ENCODE results near the gene PDGFRA. TPM values are rescaled to one million over a fixed set of nuclear protein-coding genes. Genes with fewer than 3 reads are reported as not detected.

PDGFRA gene
- total RNA-seq, 1 experiment from 2014 or later: 0.25 TPM

DNA sequence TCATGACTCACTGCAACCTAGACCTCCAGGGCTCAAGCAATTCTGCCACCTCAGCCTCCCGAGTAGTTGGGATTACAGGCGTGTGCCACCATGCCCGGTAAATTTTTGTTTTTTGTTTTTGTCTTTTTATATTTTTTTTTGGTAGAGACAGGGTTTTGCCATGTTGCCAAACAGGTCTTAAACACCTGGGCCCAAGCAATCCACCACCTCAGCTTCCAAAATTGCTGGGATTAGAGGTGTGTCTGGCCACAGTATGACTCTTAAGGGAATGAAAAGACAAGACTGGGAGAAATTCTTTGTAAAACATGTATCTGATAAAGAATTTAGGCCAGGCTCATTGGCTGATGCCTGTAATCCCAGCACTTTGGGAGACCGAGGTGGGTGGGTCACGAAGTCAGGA lies 29.2 kb upstream of the PDGFRA start (continued):
- TF ChIP-seq, protein P1, sequence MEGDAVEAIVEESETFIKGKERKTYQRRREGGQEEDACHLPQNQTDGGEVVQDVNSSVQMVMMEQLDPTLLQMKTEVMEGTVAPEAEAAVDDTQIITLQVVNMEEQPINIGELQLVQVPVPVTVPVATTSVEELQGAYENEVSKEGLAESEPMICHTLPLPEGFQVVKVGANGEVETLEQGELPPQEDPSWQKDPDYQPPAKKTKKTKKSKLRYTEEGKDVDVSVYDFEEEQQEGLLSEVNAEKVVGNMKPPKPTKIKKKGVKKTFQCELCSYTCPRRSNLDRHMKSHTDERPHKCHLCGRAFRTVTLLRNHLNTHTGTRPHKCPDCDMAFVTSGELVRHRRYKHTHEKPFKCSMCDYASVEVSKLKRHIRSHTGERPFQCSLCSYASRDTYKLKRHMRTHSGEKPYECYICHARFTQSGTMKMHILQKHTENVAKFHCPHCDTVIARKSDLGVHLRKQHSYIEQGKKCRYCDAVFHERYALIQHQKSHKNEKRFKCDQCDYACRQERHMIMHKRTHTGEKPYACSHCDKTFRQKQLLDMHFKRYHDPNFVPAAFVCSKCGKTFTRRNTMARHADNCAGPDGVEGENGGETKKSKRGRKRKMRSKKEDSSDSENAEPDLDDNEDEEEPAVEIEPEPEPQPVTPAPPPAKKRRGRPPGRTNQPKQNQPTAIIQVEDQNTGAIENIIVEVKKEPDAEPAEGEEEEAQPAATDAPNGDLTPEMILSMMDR (IDR thresholded peaks at IDR 0.05 in 2 of 3, conservative IDR thresholded peaks at IDR 0.05 in 1 of 3; ENCODE audit: borderline replicate concordance in 1 of 3, insufficient read depth in 1 of 3, low read depth in 2 of 3, low read length in 2 of 3): no peak
- TF ChIP-seq POLR2A (IDR thresholded peaks at IDR 0.05; ENCODE audit: borderline replicate concordance, extremely low read depth, insufficient read depth, insufficient read length) (no peak), JUND (IDR thresholded peaks at IDR 0.05) (no peak), ZNF274 (IDR thresholded peaks at IDR 0.05; ENCODE audit: low read depth, low read length) (no peak)

DNA sequence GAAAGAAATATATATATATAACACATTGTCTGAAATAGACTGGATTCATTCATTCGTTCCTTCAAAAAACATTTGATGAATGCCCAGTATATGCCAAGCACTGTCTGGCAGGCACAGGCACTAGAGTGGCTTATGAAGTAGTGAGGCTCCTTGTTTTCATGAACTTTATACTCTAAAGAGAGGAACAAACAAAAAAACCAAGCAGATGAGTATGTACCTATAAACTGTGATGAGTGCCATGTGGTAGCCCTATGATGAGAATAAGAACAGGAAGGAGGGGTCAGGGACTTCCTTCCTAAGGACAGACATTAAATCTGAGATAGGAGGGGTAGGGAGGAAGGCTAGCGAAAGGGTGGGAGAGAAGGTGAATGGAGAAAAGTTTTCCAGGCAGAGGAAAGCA lies 19.5 kb upstream of the PDGFRA start:
- CTCF ChIA-PET: no interaction called here
- Histone ChIP-seq H2AFZ (ENCODE audit: low read depth, low read length, poor library complexity, severe bottlenecking) (no peak overlapping the region), H3K79me2 (ENCODE audit: insufficient read depth, low read length) (no peaks in the 10 kb centered on the region), H3K4me1 (ENCODE audit: control insufficient read depth in 1 of 2, insufficient read depth in 2 of 2, low read length in 2 of 2) (no peaks in the 10 kb centered on the region), H3K4me3 (replicated peaks in 1 of 2; ENCODE audit: low read depth in 1 of 2, low read length in 2 of 2) (no peak overlapping the region), H4K20me1 (ENCODE audit: insufficient read depth) (no peaks in the 10 kb centered on the region), H3K27me3 (ENCODE audit: insufficient read depth, low read length) (no peaks in the 10 kb centered on the region), H3K4me2 (ENCODE audit: low read length) (no peak overlapping the region), H3K9ac (ENCODE audit: low read length) (no peak overlapping the region), H3K27ac (ENCODE audit: low read depth, low read length) (no peak overlapping the region), H3K9me3 (ENCODE audit: control insufficient read depth in 1 of 2, insufficient read depth in 1 of 2, low read depth in 1 of 2, low read length in 2 of 2) (no peaks in the 10 kb centered on the region), H3K9me2 (ENCODE audit: insufficient read depth) (no peaks in the 10 kb centered on the region), H3K36me3 (ENCODE audit: control insufficient read depth in 1 of 2, insufficient read depth in 2 of 2, low read length in 2 of 2) (no peaks in the 10 kb centered on the region)
- no peak for DNase-seq (ENCODE audit: low read depth, low spot score)
- intact Hi-C loops (cut with micrococcal nuclease): no loop called here
- no peak for TF ChIP-seq CEBPB (IDR thresholded peaks at IDR 0.05; ENCODE audit: low read depth)
- TF ChIP-seq ZFX (IDR thresholded peaks at IDR 0.05): no peak
- TF ChIP-seq, protein P2, sequence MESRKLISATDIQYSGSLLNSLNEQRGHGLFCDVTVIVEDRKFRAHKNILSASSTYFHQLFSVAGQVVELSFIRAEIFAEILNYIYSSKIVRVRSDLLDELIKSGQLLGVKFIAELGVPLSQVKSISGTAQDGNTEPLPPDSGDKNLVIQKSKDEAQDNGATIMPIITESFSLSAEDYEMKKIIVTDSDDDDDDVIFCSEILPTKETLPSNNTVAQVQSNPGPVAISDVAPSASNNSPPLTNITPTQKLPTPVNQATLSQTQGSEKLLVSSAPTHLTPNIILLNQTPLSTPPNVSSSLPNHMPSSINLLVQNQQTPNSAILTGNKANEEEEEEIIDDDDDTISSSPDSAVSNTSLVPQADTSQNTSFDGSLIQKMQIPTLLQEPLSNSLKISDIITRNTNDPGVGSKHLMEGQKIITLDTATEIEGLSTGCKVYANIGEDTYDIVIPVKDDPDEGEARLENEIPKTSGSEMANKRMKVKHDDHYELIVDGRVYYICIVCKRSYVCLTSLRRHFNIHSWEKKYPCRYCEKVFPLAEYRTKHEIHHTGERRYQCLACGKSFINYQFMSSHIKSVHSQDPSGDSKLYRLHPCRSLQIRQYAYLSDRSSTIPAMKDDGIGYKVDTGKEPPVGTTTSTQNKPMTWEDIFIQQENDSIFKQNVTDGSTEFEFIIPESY (IDR thresholded peaks at IDR 0.05; ENCODE audit: extremely low read depth, insufficient replicate concordance, low read length): no peak
- no peak for TF ChIP-seq TCF7L2 (IDR thresholded peaks at IDR 0.05; ENCODE audit: borderline replicate concordance, extremely low read depth, insufficient read depth, insufficient read length)
- no peak for TF ChIP-seq CBX3 (IDR thresholded peaks at IDR 0.05; ENCODE audit: low read depth)
- TF ChIP-seq SRF (IDR thresholded peaks at IDR 0.05; ENCODE audit: low read depth): no peak
- TF ChIP-seq RAD21 (IDR thresholded peaks at IDR 0.05; ENCODE audit: low read depth): no peak
- TF ChIP-seq, protein P3, sequence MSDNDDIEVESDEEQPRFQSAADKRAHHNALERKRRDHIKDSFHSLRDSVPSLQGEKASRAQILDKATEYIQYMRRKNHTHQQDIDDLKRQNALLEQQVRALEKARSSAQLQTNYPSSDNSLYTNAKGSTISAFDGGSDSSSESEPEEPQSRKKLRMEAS (IDR thresholded peaks at IDR 0.05): no peak
- TF ChIP-seq, protein P4, sequence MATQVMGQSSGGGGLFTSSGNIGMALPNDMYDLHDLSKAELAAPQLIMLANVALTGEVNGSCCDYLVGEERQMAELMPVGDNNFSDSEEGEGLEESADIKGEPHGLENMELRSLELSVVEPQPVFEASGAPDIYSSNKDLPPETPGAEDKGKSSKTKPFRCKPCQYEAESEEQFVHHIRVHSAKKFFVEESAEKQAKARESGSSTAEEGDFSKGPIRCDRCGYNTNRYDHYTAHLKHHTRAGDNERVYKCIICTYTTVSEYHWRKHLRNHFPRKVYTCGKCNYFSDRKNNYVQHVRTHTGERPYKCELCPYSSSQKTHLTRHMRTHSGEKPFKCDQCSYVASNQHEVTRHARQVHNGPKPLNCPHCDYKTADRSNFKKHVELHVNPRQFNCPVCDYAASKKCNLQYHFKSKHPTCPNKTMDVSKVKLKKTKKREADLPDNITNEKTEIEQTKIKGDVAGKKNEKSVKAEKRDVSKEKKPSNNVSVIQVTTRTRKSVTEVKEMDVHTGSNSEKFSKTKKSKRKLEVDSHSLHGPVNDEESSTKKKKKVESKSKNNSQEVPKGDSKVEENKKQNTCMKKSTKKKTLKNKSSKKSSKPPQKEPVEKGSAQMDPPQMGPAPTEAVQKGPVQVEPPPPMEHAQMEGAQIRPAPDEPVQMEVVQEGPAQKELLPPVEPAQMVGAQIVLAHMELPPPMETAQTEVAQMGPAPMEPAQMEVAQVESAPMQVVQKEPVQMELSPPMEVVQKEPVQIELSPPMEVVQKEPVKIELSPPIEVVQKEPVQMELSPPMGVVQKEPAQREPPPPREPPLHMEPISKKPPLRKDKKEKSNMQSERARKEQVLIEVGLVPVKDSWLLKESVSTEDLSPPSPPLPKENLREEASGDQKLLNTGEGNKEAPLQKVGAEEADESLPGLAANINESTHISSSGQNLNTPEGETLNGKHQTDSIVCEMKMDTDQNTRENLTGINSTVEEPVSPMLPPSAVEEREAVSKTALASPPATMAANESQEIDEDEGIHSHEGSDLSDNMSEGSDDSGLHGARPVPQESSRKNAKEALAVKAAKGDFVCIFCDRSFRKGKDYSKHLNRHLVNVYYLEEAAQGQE (IDR thresholded peaks at IDR 0.05; ENCODE audit: low read depth): no peak
- no peak for TF ChIP-seq POLR2A (IDR thresholded peaks at IDR 0.05; ENCODE audit: borderline replicate concordance, extremely low read depth, insufficient read depth, insufficient read length)
- no peak for TF ChIP-seq ZNF274 (IDR thresholded peaks at IDR 0.05; ENCODE audit: low read depth, low read length)
- TF ChIP-seq YY1 (IDR thresholded peaks at IDR 0.05; ENCODE audit: extremely low read depth, insufficient replicate concordance, low read depth, low read length): no peak
- TF ChIP-seq, protein P5, sequence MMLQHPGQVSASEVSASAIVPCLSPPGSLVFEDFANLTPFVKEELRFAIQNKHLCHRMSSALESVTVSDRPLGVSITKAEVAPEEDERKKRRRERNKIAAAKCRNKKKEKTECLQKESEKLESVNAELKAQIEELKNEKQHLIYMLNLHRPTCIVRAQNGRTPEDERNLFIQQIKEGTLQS (IDR thresholded peaks at IDR 0.05): no peak
- TF ChIP-seq FOSL1 (IDR thresholded peaks at IDR 0.05; ENCODE audit: low read depth): no peak
- no peak for TF ChIP-seq JUND (IDR thresholded peaks at IDR 0.05)
- no peak for TF ChIP-seq SP1 (IDR thresholded peaks at IDR 0.05; ENCODE audit: low read depth)
- TF ChIP-seq EZH2phosphoT487 (IDR thresholded peaks at IDR 0.05; ENCODE audit: borderline replicate concordance): no peak
- ATAC-seq: no peak
- RAD21 ChIA-PET (ENCODE audit: low non-redundant PET in 1 of 2, low total read pairs in 2 of 2, uncharacterized antibody in 2 of 2, unreplicated experiment in 2 of 2): no interaction called here
- POLR2A ChIA-PET: interaction anchor here (0.7 kb wide), 1 partner anchor 93 kb away, joined by 3 read pairs; no protein-coding TSS in a partner anchor
- BruUV-seq (replicated peaks): no TSS peak
